ENCODE data around the gene OSGEP.

- TF ChIP-seq CTCF (IDR thresholded peaks at IDR 0.05) (no peak), POLR2A (IDR thresholded peaks at IDR 0.05) (no peak)
These were observed 6.0 kb upstream of the OSGEP start for GRCh38 chr14:20460458-20461224.
